ENCODE measurements around the gene TNFRSF1B. TPM values are rescaled to one million over a fixed set of nuclear protein-coding genes. Genes with fewer than 3 reads are reported as not detected.

The TNFRSF1B gene
- total and polyA plus RNA-seq, 2 donors (not counting 1 experiment from before 2014, with no cell fraction given) = 24.8 to 27.5 TPM

DNA sequence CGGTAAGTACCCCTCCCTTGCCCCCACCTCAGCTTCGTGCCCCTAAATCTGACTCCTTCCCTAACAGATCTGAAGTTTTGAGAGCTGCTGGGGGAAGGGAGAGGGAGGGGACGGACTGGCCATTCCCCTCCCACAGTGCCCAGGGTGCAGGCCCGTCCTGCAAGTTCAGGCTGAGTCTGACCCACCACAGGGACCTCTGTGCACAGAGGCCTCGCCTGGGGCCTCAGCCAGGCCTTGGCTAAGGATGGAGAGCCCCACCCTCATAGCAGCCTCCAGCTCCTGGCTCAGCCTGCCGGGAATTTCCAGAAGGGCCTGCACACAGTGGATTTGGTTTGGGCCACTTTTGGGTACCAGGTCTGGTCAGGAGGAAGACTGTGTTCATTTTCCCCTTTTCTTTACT, 31.2 kb upstream of the TNFRSF1B start:
- Histone ChIP-seq H3K9me3 (ENCODE audit: control insufficient read depth, insufficient read depth, low read depth, low read length) (no peaks in the 10 kb centered on the region), H3K4me2 (ENCODE audit: extremely low read depth, insufficient read depth, low read length) (no peak overlapping the region), H3K27ac (ENCODE audit: insufficient read depth, low read length) (no peak overlapping the region), H3K9ac (ENCODE audit: insufficient read depth, low read length) (no peak overlapping the region), H3K4me1 (ENCODE audit: control insufficient read depth, extremely low read depth, insufficient read depth, low read length) (no peaks in the 10 kb centered on the region), H3K79me2 (ENCODE audit: control insufficient read depth, insufficient read depth, low read length) (no peaks in the 10 kb centered on the region), H4K20me1 (ENCODE audit: control insufficient read depth, extremely low read depth, insufficient read depth, low read length) (no peaks in the 10 kb centered on the region), H3K36me3 (ENCODE audit: control insufficient read depth, insufficient read depth, low read length) (no peaks in the 10 kb centered on the region), H3K27me3 (ENCODE audit: control insufficient read depth, insufficient read depth, low read length) (no peaks in the 10 kb centered on the region), H3K4me3 (replicated peaks in 1 of 4; ENCODE audit: control extremely low read depth in 1 of 4, insufficient read depth in 1 of 4, low read depth in 3 of 4, low read length in 4 of 4) (no peak overlapping the region), H2AFZ (ENCODE audit: low read length) (no peak overlapping the region)
- TF ChIP-seq, protein P1, sequence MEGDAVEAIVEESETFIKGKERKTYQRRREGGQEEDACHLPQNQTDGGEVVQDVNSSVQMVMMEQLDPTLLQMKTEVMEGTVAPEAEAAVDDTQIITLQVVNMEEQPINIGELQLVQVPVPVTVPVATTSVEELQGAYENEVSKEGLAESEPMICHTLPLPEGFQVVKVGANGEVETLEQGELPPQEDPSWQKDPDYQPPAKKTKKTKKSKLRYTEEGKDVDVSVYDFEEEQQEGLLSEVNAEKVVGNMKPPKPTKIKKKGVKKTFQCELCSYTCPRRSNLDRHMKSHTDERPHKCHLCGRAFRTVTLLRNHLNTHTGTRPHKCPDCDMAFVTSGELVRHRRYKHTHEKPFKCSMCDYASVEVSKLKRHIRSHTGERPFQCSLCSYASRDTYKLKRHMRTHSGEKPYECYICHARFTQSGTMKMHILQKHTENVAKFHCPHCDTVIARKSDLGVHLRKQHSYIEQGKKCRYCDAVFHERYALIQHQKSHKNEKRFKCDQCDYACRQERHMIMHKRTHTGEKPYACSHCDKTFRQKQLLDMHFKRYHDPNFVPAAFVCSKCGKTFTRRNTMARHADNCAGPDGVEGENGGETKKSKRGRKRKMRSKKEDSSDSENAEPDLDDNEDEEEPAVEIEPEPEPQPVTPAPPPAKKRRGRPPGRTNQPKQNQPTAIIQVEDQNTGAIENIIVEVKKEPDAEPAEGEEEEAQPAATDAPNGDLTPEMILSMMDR (conservative IDR thresholded peaks at IDR 0.05 in 1 of 2, IDR thresholded peaks at IDR 0.05 in 1 of 2; ENCODE audit: low read depth in 1 of 2, low read length in 2 of 2) = no peak
- no peak for TF ChIP-seq EZH2 (IDR thresholded peaks at IDR 0.05; ENCODE audit: low read length, missing control alignments)
- peak in 1 of 2 donors; percentile 63 for DNase-seq (ENCODE audit: low read depth in 2 of 2)

DNA sequence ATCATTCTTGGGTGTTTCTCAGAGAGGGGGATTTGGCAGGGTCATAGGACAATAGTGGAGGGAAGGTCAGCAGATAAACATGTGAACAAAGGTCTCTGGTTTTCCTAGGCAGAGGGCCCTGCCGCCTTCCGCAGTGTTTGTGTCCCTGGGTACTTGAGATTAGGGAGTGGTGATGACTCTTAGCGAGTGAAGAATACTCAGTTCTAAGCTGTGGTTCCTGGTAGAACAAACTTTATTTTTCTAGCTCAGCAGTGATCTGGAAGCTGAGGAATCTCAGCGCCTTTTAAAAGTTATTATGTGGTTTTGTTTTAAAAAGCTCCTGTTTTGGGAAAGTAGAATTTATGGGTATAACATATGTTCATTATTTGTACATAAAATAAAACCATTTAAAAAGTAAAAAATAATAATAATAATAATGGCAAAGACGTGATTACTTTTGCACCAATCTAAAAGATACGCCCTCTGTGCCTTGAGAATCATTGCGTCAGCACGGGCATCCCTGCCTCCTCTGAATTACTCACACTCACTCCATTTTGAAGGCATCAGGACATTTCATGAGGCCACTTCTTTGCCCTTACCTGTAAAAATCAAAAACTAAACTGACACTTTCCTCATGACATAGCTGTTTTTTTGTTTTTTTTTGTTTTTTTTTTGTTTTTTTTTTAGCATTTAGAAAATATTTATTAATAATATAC, 29.7 kb upstream of the TNFRSF1B start:
- Histone ChIP-seq H3K4me3 (replicated peaks in 1 of 4; ENCODE audit: control extremely low read depth in 1 of 4, insufficient read depth in 1 of 4, low read depth in 3 of 4, low read length in 4 of 4) (no peak overlapping the region), H3K27me3 (ENCODE audit: control insufficient read depth, insufficient read depth, low read length) (no peaks in the 10 kb centered on the region), H3K4me1 (ENCODE audit: control insufficient read depth, extremely low read depth, insufficient read depth, low read length) (no peaks in the 10 kb centered on the region), H3K9me3 (ENCODE audit: control insufficient read depth, insufficient read depth, low read depth, low read length) (no peaks in the 10 kb centered on the region), H3K4me2 (ENCODE audit: extremely low read depth, insufficient read depth, low read length) (no peak overlapping the region), H3K27ac (ENCODE audit: insufficient read depth, low read length) (no peak overlapping the region), H4K20me1 (ENCODE audit: control insufficient read depth, extremely low read depth, insufficient read depth, low read length) (no peaks in the 10 kb centered on the region), H3K9ac (ENCODE audit: insufficient read depth, low read length) (no peak overlapping the region), H3K79me2 (ENCODE audit: control insufficient read depth, insufficient read depth, low read length) (no peaks in the 10 kb centered on the region), H3K36me3 (ENCODE audit: control insufficient read depth, insufficient read depth, low read length) (no peaks in the 10 kb centered on the region), H2AFZ (ENCODE audit: low read length) (no peak overlapping the region)
- TF ChIP-seq, protein P1 (conservative IDR thresholded peaks at IDR 0.05 in 1 of 2, IDR thresholded peaks at IDR 0.05 in 1 of 2; ENCODE audit: low read depth in 1 of 2, low read length in 2 of 2) = no peak
- TF ChIP-seq EZH2 (IDR thresholded peaks at IDR 0.05; ENCODE audit: low read length, missing control alignments) = no peak
- DNase-seq (ENCODE audit: low read depth in 2 of 2) = peak in 1 of 2 donors; percentile 27

DNA sequence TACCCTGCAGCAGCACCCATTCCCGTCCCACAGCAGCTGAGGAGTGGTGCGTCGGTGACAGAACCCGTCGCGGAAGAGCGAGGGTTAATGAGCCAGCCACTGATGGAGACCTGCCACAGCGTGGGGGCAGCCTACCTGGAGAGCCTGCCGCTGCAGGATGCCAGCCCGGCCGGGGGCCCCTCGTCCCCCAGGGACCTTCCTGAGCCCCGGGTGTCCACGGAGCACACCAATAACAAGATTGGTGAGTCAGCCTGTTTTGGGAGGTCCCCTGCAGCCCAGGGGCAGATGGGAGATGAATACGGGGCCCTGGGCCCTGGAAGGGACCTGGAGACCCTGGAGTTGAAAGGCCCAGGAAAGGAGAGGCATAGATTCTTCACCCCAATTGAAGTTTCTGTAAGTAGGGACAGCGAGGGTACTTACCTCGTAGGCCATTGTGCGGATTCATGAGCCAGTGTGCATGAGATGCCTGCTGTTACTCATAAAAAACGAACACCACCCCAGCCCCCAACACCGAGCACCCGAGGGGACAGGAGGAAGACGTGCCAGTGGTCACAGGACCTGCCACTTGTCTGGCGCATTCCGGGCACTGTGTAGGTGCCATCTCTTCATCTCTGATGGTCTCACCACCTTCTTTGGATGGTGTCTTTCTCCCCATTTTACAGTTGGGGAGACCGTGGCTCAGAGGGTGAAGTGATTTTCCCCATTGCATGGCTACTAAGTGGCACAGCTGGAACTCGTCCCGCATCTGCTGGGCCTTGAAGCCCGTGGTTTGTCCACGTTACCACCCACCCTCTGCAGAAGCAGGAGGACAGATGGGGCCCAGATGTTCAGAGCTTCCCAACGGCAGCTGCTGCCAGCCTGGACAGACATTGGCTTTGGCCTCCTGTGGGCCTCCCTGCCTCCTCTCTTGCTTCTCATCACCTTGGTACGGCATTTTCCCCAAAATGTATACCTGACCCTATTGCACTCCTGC, 28.3 kb upstream of the TNFRSF1B start:
- peaks cover 6% of the 10 kb centered on the region for H3K4me1 ChIP-seq (ENCODE audit: control insufficient read depth, extremely low read depth, insufficient read depth, low read length)
- H3K27me3 ChIP-seq (ENCODE audit: control insufficient read depth, insufficient read depth, low read length) = no peaks in the 10 kb centered on the region
- no peaks in the 10 kb centered on the region for H3K36me3 ChIP-seq (ENCODE audit: control insufficient read depth, insufficient read depth, low read length)
- H2AFZ ChIP-seq (ENCODE audit: low read length) = no peak overlapping the region
- no peaks in the 10 kb centered on the region for H4K20me1 ChIP-seq (ENCODE audit: control insufficient read depth, extremely low read depth, insufficient read depth, low read length)
- no peak overlapping the region for H3K9ac ChIP-seq (ENCODE audit: insufficient read depth, low read length)
- no peaks in the 10 kb centered on the region for H3K9me3 ChIP-seq (ENCODE audit: control insufficient read depth, insufficient read depth, low read depth, low read length)
- no peaks in the 10 kb centered on the region for H3K79me2 ChIP-seq (ENCODE audit: control insufficient read depth, insufficient read depth, low read length)
- H3K4me3 ChIP-seq (replicated peaks in 1 of 4; ENCODE audit: control extremely low read depth in 1 of 4, insufficient read depth in 1 of 4, low read depth in 3 of 4, low read length in 4 of 4) = no peak overlapping the region
- H3K27ac ChIP-seq (ENCODE audit: insufficient read depth, low read length) = no peak overlapping the region
- TF ChIP-seq, protein P1 (conservative IDR thresholded peaks at IDR 0.05 in 1 of 2, IDR thresholded peaks at IDR 0.05 in 1 of 2; ENCODE audit: low read depth in 1 of 2, low read length in 2 of 2) = no peak
- no peak for TF ChIP-seq EZH2 (IDR thresholded peaks at IDR 0.05; ENCODE audit: low read length, missing control alignments)
- no peak overlapping the region for H3K4me2 ChIP-seq (ENCODE audit: extremely low read depth, insufficient read depth, low read length)
- DNase-seq (ENCODE audit: low read depth in 2 of 2) = peak in 1 of 2 donors; percentile 74

Data from fibroblast of lung (primary cell).